Neural crest cell (in vitro differentiated cells): ENCODE data around the gene TMEM115. TPM values are rescaled to one million over a fixed set of nuclear protein-coding genes. Genes with fewer than 3 reads are reported as not detected.

ENCODE experiments used
- DNase-seq: peaks from one replicate; pipeline ENCODE4 v3.0.0; 2021; ENCODE audit warnings: low read depth, mixed read lengths, low spot score
- H3K27ac Mint-ChIP-seq: one replicate; pipeline ENCODE4 v1.8.0; 2021; ENCODE audit warnings: mild to moderate bottlenecking, mixed read lengths; ENCODE audit not compliant: unreplicated experiment
- H3K27me3 Mint-ChIP-seq: 2 replicates; pipeline ENCODE4 v1.8.0; 2021; ENCODE audit warnings: low read depth, mild to moderate bottlenecking, mixed read lengths
- H3K36me3 Mint-ChIP-seq: 2 replicates; pipeline ENCODE4 v1.8.0; 2021; ENCODE audit warnings: low read depth, mild to moderate bottlenecking, mixed read lengths
- H3K4me1 Mint-ChIP-seq: 2 replicates; pipeline ENCODE4 v1.8.0; 2021; ENCODE audit warnings: mixed read lengths
- H3K4me3 Mint-ChIP-seq: one replicate; pipeline ENCODE4 v1.8.0; 2021; ENCODE audit warnings: mild to moderate bottlenecking, mixed read lengths
- H3K9me3 Mint-ChIP-seq: 2 replicates; pipeline ENCODE4 v1.8.0; 2021; ENCODE audit warnings: mixed read lengths
- CTCF ChIP-seq: fragments of 200-600 bp; sonication (generic); conservative IDR thresholded peaks from 2 replicates; pipeline ENCODE4 v1.5.0; 2021; ENCODE audit warnings: antibody characterized with exemption, mild to moderate bottlenecking
- total RNA-seq: library from RNA; stranded (reverse); gene quantifications from 2 replicates; pipeline ENCODE4 v1.2.1, GENCODE V29; 2021

Gene TMEM115
- total RNA-seq, 1 donor from 2014 or later: 37.8 TPM

GRCh38 chr3:50359760-50360110, 414 bp upstream of the TMEM115 start:
- TF ChIP-seq CTCF: no peak
- no peaks in the 10 kb centered on the region for H3K36me3 Mint-ChIP-seq
- H3K9me3 Mint-ChIP-seq: no peaks in the 10 kb centered on the region
- no peak for DNase-seq
- peak overlapping the region; percentile 9 for H3K27ac Mint-ChIP-seq
- H3K4me3 Mint-ChIP-seq: peak overlapping the region; percentile 97
- no peaks in the 10 kb centered on the region for H3K27me3 Mint-ChIP-seq
- peaks cover 42% of the 10 kb centered on the region for H3K4me1 Mint-ChIP-seq

DNA sequence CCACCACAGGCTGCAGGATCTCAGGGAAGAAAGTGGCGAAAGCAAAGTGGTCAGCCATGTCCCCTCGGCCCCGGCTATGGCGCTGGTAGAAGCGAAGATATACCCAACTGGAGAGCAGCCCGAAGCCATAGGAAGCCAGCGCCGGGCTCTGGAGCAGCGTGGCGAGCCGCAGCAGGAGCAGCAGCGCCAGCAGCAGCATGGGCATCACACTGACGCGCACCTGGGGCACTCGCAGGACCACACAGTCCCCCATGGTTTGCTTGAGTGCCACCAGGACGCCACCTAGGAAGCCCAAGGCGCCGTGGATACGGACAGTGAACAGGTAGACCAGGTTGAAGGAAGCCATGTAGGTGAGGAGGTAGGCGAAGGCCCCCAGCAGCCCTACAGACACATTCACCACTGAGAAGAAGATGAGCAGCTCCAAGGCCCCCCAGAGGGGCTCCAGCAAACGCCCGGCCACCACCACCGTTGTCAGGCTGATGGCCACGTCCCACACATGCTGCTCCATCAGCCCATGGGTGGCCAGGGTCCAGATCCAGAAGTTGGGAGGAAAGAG, 888 bp downstream of the TMEM115 start:
- Mint-ChIP-seq H3K27ac (peak overlapping the region; percentile 95), H3K4me3 (peak overlapping the region; percentile 93), H3K36me3 (no peaks in the 10 kb centered on the region), H3K4me1 (peaks cover 39% of the 10 kb centered on the region), H3K9me3 (no peaks in the 10 kb centered on the region), H3K27me3 (no peaks in the 10 kb centered on the region)
- DNase-seq: no peak
- TF ChIP-seq CTCF: no peak

- Mint-ChIP-seq H3K9me3 (no peaks in the 10 kb centered on the region), H3K36me3 (no peaks in the 10 kb centered on the region), H3K27me3 (no peaks in the 10 kb centered on the region), H3K27ac (peak overlapping the region; percentile 50), H3K4me1 (peaks cover 39% of the 10 kb centered on the region), H3K4me3 (peak overlapping the region; percentile 93)
- TF ChIP-seq CTCF: no peak
- no peak for DNase-seq
Measured at GRCh38 chr3:50357481-50357880, 1.8 kb downstream of the TMEM115 start.

GRCh38 chr3:50356553-50356952, 2.8 kb downstream of the TMEM115 start:
- Mint-ChIP-seq H3K36me3 (no peaks in the 10 kb centered on the region), H3K27me3 (no peaks in the 10 kb centered on the region), H3K9me3 (no peaks in the 10 kb centered on the region), H3K27ac (no peak overlapping the region), H3K4me3 (peak overlapping the region; percentile 93), H3K4me1 (peaks cover 41% of the 10 kb centered on the region)
- no peak for TF ChIP-seq CTCF
- DNase-seq: no peak

DNA sequence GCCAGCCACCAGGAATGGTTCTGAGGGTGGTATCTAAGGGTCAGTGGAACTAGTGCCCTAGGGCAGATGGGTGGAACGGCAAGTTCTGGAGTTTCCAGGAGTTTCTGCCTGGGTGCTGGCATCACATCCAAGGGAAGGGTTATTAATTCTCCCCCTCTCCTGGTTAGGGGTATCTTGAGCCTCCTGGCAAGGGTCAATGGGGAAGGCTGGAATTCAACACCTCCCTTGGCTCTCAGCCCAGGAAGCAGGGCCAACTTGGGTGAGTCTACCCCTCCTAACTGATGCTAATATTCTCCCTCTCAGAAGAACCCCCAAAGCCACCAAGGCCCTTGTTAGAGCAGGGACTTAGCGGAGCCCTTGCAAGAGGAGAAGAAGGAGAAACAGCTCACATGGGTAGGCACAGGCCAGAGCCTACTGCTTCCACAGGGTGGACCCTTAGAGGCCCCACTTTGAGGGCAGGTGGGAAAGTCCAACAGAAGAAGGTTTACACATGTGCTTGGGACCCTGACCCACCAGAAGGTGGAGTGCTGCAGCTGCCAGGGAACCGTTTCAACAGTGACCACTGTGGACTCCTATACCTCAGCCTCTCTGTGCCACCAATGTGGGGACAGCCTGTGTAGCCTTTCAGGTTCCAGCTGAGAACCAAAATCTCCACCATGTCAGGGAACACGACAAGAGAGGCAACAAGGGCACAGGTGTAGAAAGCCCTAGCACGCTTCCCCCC, 3.3 kb downstream of the TMEM115 start:
- no peaks in the 10 kb centered on the region for H3K27me3 Mint-ChIP-seq
- H3K9me3 Mint-ChIP-seq: no peaks in the 10 kb centered on the region
- peaks cover 46% of the 10 kb centered on the region for H3K4me1 Mint-ChIP-seq
- DNase-seq: no peak
- no peak overlapping the region for H3K27ac Mint-ChIP-seq
- no peak for TF ChIP-seq CTCF
- H3K36me3 Mint-ChIP-seq: no peaks in the 10 kb centered on the region
- peak overlapping the region; percentile 93 for H3K4me3 Mint-ChIP-seq
